GM18519 (cell line): ENCODE measurements around the gene DDB1.

Experiments
- ATAC-seq: cut with Tn5 transposase; IDR thresholded peaks from one replicate; pipeline ENCODE4 v1.9.1; 2021; ENCODE audit warnings: mild to moderate bottlenecking, moderate library complexity; ENCODE audit not compliant: unreplicated experiment, low FRiP score

The DDB1 gene

GRCh38 chr11:61357233-61357893, 24.5 kb upstream of the DDB1 start:
- ATAC-seq = no peak

GRCh38 chr11:61356706-61357105, 23.8 kb upstream of the DDB1 start:
- no peak for ATAC-seq

- ATAC-seq = no peak
Observed at GRCh38 chr11:61354208-61354607, 21.3 kb upstream of the DDB1 start.

GRCh38 chr11:61353131-61354067, 20.5 kb upstream of the DDB1 start:
- no peak for ATAC-seq

GRCh38 chr11:61352038-61352437, 19.1 kb upstream of the DDB1 start:
- ATAC-seq = no peak

- ATAC-seq = no peak
Observed at GRCh38 chr11:61350803-61351202, 17.9 kb upstream of the DDB1 start.

GRCh38 chr11:61350336-61350735, 17.4 kb upstream of the DDB1 start:
- no peak for ATAC-seq

GRCh38 chr11:61349916-61350315, 17.0 kb upstream of the DDB1 start:
- ATAC-seq = no peak

GRCh38 chr11:61349189-61349751, 16.4 kb upstream of the DDB1 start:
- ATAC-seq = no peak

- ATAC-seq = no peak
Observed at GRCh38 chr11:61347916-61348461, 15.1 kb upstream of the DDB1 start.

GRCh38 chr11:61345954-61346843, 13.3 kb upstream of the DDB1 start:
- ATAC-seq = no peak

GRCh38 chr11:61345170-61345610, 12.3 kb upstream of the DDB1 start:
- no peak for ATAC-seq

GRCh38 chr11:61343792-61344745, 11.2 kb upstream of the DDB1 start:
- ATAC-seq = no peak

GRCh38 chr11:61342207-61342803, 9.4 kb upstream of the DDB1 start:
- no peak for ATAC-seq

- no peak for ATAC-seq
Observed at GRCh38 chr11:61341706-61342105, 8.8 kb upstream of the DDB1 start.

- ATAC-seq = no peak
Observed at GRCh38 chr11:61340979-61341378, 8.1 kb upstream of the DDB1 start.

- ATAC-seq = no peak
Observed at GRCh38 chr11:61339490-61339878, 6.6 kb upstream of the DDB1 start.

- ATAC-seq = no peak
Observed at GRCh38 chr11:61338783-61339489, 6.0 kb upstream of the DDB1 start.
